GM10248 (cell line): ENCODE results near the gene LARGE1.

ENCODE experiments used
- CTCF ChIA-PET: fragments of 300-600 bp; sonication (Branson Sonifier 250); formaldehyde crosslinking; extraction: SDS; loops from one replicate; lab custom pipeline; 2021; ENCODE audit warnings: antibody characterized with exemption; lab: Yijun Ruan, JAX
- POLR2A ChIA-PET: fragments of 350-650 bp; sonication (Branson Sonifier 250); formaldehyde crosslinking; extraction: SDS; loops from one replicate; lab custom pipeline; 2020; ENCODE audit warnings: antibody characterized with exemption; lab: Yijun Ruan, JAX
- DNase-seq: peaks from one replicate; pipeline ENCODE4 v3.0.0; 2012; ENCODE audit errors: extremely low spot score
- CTCF ChIP-seq: IDR thresholded peaks from 2 replicates; pipeline ENCODE4 v1.5.1; 2012; ENCODE audit warnings: mild to moderate bottlenecking, low read depth; ENCODE audit errors: extremely low read depth, missing control alignments, control extremely low read depth

LARGE1 gene

GRCh38 chr22:33758961-33759360 is 161.3 kb downstream of the LARGE1 start:
- ChIA-PET POLR2A (no interaction called here), CTCF (interaction anchor here (1.1 to 1.5 kb wide), 2 partner anchors 9 to 238 kb away, joined by 4 to 6 read pairs; no protein-coding TSS in a partner anchor)
- TF ChIP-seq CTCF: no peak
- no peak for DNase-seq

- no peak for TF ChIP-seq CTCF
- ChIA-PET CTCF (interaction anchor here (1.5 kb wide), 1 partner anchor 10 kb away, joined by 6 read pairs; no protein-coding TSS in a partner anchor), POLR2A (no interaction called here)
- no peak for DNase-seq
Measured at GRCh38 chr22:33757802-33758483, 162.3 kb downstream of the LARGE1 start.

- POLR2A ChIA-PET: no interaction called here
- TF ChIP-seq CTCF: no peak
- CTCF ChIA-PET: interaction anchor here (1.5 kb wide), 1 partner anchor 11 kb away, joined by 6 read pairs; no protein-coding TSS in a partner anchor
- DNase-seq: no peak
Measured at GRCh38 chr22:33757041-33757801, 163.1 kb downstream of the LARGE1 start.

GRCh38 chr22:33756508-33756949 is 163.7 kb downstream of the LARGE1 start:
- TF ChIP-seq CTCF: no peak
- CTCF ChIA-PET: no interaction called here
- POLR2A ChIA-PET: no interaction called here
- no peak for DNase-seq

GRCh38 chr22:33748714-33749113 is 171.6 kb downstream of the LARGE1 start:
- ChIA-PET CTCF (no interaction called here), POLR2A (no interaction called here)
- TF ChIP-seq CTCF: no peak
- DNase-seq: no peak

GRCh38 chr22:33747576-33748180 is 172.6 kb downstream of the LARGE1 start:
- CTCF ChIA-PET: interaction anchor here (1.0 kb wide), 1 partner anchor 59 kb away, joined by 3 read pairs; no protein-coding TSS in a partner anchor
- POLR2A ChIA-PET: no interaction called here
- DNase-seq: no peak
- no peak for TF ChIP-seq CTCF
